WTC11 (cell line): ENCODE results near the gene KAT2B. TPM values are rescaled to one million over a fixed set of nuclear protein-coding genes. Genes with fewer than 3 reads are reported as not detected.

Source experiments
- ATAC-seq: fragments of 200-7000 bp; cut with Tn5 transposase; 2 replicates; pipeline ENCODE4 v1.10.0; 2021; ENCODE audit warnings: mild to moderate bottlenecking, moderate library complexity
- CTCF ChIA-PET: fragments of 300-600 bp; sonication (Branson Sonifier 250); formaldehyde crosslinking; loops from one replicate; lab custom pipeline; 2021; ENCODE audit warnings: antibody characterized with exemption; lab: Charles Lee
- POLR2A ChIA-PET: fragments of 350-600 bp; sonication (Branson Sonifier 250); formaldehyde crosslinking; loops from one replicate; lab custom pipeline; 2021; ENCODE audit warnings: antibody characterized with exemption; lab: Charles Lee
- DNase-seq: peaks from one replicate; pipeline ENCODE4 v3.0.0; 2021; ENCODE audit warnings: low spot score
- H3K27ac Mint-ChIP-seq: 2 replicates; pipeline ENCODE4 v1.8.0; 2021; ENCODE audit warnings: mixed read lengths
- H3K27me3 Mint-ChIP-seq: 2 replicates; pipeline ENCODE4 v1.8.0; 2021; ENCODE audit warnings: low read depth, mild to moderate bottlenecking, moderate library complexity, mixed read lengths
- H3K36me3 Mint-ChIP-seq: 2 replicates; pipeline ENCODE4 v1.8.0; 2021; ENCODE audit warnings: mixed read lengths
- H3K4me1 Mint-ChIP-seq: 2 replicates; pipeline ENCODE4 v1.8.0; 2022; ENCODE audit warnings: mixed read lengths
- H3K4me3 Mint-ChIP-seq: 2 replicates; pipeline ENCODE4 v1.8.0; 2021; ENCODE audit warnings: mild to moderate bottlenecking, moderate library complexity, mixed read lengths
- H3K9me3 Mint-ChIP-seq: 2 replicates; pipeline ENCODE4 v1.8.0; 2021; ENCODE audit warnings: mixed read lengths
- ATF1 ChIP-seq: sonication (generic); formaldehyde crosslinking; IDR thresholded peaks from 2 replicates; pipeline ENCODE4 v1.8.1; 2023; ENCODE audit warnings: mild to moderate bottlenecking, moderate library complexity, missing genetic modification reagents
- FOXK1 ChIP-seq: sonication (generic); formaldehyde crosslinking; IDR thresholded peaks from 2 replicates; pipeline ENCODE4 v1.8.0; 2022; ENCODE audit warnings: mild to moderate bottlenecking, moderate library complexity, missing genetic modification reagents
- GRHL2 ChIP-seq: fragments of 250-450 bp; sonication (Bioruptor Pico); IDR thresholded peaks from 2 replicates; pipeline ENCODE4 v1.8.0; 2022; ENCODE audit warnings: mild to moderate bottlenecking, moderate library complexity; ENCODE audit not compliant: insufficient replicate concordance, severe bottlenecking
- IRF1 ChIP-seq: sonication (generic); formaldehyde crosslinking; IDR thresholded peaks from 2 replicates; pipeline ENCODE4 v1.8.0; 2023; ENCODE audit warnings: missing genetic modification reagents
- IRF2 ChIP-seq: sonication (generic); formaldehyde crosslinking; IDR thresholded peaks from 2 replicates; pipeline ENCODE4 v1.8.0; 2022; ENCODE audit warnings: low read depth, missing genetic modification reagents, borderline replicate concordance
- JUN ChIP-seq: sonication (generic); formaldehyde crosslinking; IDR thresholded peaks from 2 replicates; pipeline ENCODE4 v1.8.0; 2023; ENCODE audit warnings: mild to moderate bottlenecking, missing genetic modification reagents
- MLX ChIP-seq: sonication (generic); formaldehyde crosslinking; IDR thresholded peaks from 2 replicates; pipeline ENCODE4 v1.8.1; 2023; ENCODE audit warnings: mild to moderate bottlenecking, missing genetic modification reagents, moderate library complexity
- MYBL2 ChIP-seq: sonication (generic); formaldehyde crosslinking; IDR thresholded peaks from 2 replicates; pipeline ENCODE4 v1.8.1; 2023; ENCODE audit warnings: mild to moderate bottlenecking, moderate library complexity, missing genetic modification reagents
- NFE2L1 ChIP-seq: sonication (generic); formaldehyde crosslinking; IDR thresholded peaks from 2 replicates; pipeline ENCODE4 v1.8.1; 2023; ENCODE audit warnings: missing genetic modification reagents
- NR1H2 ChIP-seq: sonication (generic); formaldehyde crosslinking; IDR thresholded peaks from 2 replicates; pipeline ENCODE4 v1.9.0; 2021; ENCODE audit warnings: mild to moderate bottlenecking, moderate library complexity, missing genetic modification reagents
- STAT6 ChIP-seq: sonication (generic); formaldehyde crosslinking; conservative IDR thresholded peaks from 2 replicates; pipeline ENCODE4 v1.8.1; 2023; ENCODE audit warnings: mild to moderate bottlenecking, low read depth, missing genetic modification reagents, moderate library complexity
- ZNF121 ChIP-seq: sonication (generic); formaldehyde crosslinking; IDR thresholded peaks from 2 replicates; pipeline ENCODE4 v1.8.0; 2023; ENCODE audit warnings: missing genetic modification reagents
- ZNF512 ChIP-seq: sonication (generic); formaldehyde crosslinking; IDR thresholded peaks from 2 replicates; pipeline ENCODE4 v1.8.1; 2022; ENCODE audit warnings: missing genetic modification reagents, borderline replicate concordance
- ZNF671 ChIP-seq: fragments of 250-450 bp; sonication (Bioruptor Pico); IDR thresholded peaks from 2 replicates; pipeline ENCODE4 v1.8.0; 2021; ENCODE audit warnings: mild to moderate bottlenecking
- total RNA-seq: library from RNA; stranded (reverse); gene quantifications from 3 replicates; pipeline ENCODE4 v1.2.3, GENCODE V29; 2021
- TF ChIP-seq, protein P1 (sequence below): sonication (generic); formaldehyde crosslinking; IDR thresholded peaks from 2 replicates; pipeline ENCODE4 v1.8.0; 2023; ENCODE audit warnings: missing genetic modification reagents, mild to moderate bottlenecking, borderline replicate concordance
- TF ChIP-seq, protein P2 (sequence below): fragments of 250-450 bp; sonication (Bioruptor Pico); IDR thresholded peaks from 2 replicates; pipeline ENCODE4 v1.9.0; 2021; ENCODE audit warnings: mild to moderate bottlenecking
- TF ChIP-seq, protein P3 (sequence below): sonication (generic); formaldehyde crosslinking; IDR thresholded peaks from 2 replicates; pipeline ENCODE4 v1.8.1; 2023; ENCODE audit warnings: mild to moderate bottlenecking, missing genetic modification reagents, moderate library complexity

Gene KAT2B
- total RNA-seq, 1 experiment from 2014 or later: 2.7 TPM

DNA sequence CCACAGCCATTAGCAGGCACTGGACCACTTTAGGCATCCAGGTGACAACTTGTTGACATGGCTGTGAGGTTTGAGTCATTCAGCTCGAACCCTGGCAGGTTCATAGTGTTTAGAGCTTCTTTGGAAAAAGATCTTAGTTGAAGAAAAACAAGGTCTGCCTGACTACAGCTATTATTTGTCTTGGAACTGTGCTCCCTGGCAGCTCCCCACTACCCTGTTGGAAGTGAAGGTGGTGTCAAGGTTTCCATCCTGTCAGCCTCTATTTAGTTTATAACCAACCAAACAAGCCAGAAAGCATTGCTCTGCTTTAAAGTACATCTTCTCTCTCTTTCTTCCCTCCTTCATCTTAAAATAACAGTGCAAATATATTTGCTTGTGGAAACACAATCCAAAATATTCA lies 56.8 kb downstream of the KAT2B start (continued):
- TF ChIP-seq, protein P1, sequence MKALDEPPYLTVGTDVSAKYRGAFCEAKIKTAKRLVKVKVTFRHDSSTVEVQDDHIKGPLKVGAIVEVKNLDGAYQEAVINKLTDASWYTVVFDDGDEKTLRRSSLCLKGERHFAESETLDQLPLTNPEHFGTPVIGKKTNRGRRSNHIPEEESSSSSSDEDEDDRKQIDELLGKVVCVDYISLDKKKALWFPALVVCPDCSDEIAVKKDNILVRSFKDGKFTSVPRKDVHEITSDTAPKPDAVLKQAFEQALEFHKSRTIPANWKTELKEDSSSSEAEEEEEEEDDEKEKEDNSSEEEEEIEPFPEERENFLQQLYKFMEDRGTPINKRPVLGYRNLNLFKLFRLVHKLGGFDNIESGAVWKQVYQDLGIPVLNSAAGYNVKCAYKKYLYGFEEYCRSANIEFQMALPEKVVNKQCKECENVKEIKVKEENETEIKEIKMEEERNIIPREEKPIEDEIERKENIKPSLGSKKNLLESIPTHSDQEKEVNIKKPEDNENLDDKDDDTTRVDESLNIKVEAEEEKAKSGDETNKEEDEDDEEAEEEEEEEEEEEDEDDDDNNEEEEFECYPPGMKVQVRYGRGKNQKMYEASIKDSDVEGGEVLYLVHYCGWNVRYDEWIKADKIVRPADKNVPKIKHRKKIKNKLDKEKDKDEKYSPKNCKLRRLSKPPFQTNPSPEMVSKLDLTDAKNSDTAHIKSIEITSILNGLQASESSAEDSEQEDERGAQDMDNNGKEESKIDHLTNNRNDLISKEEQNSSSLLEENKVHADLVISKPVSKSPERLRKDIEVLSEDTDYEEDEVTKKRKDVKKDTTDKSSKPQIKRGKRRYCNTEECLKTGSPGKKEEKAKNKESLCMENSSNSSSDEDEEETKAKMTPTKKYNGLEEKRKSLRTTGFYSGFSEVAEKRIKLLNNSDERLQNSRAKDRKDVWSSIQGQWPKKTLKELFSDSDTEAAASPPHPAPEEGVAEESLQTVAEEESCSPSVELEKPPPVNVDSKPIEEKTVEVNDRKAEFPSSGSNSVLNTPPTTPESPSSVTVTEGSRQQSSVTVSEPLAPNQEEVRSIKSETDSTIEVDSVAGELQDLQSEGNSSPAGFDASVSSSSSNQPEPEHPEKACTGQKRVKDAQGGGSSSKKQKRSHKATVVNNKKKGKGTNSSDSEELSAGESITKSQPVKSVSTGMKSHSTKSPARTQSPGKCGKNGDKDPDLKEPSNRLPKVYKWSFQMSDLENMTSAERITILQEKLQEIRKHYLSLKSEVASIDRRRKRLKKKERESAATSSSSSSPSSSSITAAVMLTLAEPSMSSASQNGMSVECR (CRISPR knock-in tag): no peak
- TF ChIP-seq IRF2 (CRISPR knock-in tag): no peak
- TF ChIP-seq MLX (CRISPR knock-in tag): no peak
- no peak for TF ChIP-seq ZNF121
- TF ChIP-seq, protein P2, sequence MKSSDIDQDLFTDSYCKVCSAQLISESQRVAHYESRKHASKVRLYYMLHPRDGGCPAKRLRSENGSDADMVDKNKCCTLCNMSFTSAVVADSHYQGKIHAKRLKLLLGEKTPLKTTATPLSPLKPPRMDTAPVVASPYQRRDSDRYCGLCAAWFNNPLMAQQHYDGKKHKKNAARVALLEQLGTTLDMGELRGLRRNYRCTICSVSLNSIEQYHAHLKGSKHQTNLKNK: no peak
- no peak for TF ChIP-seq ATF1
- TF ChIP-seq IRF1 (CRISPR knock-in tag): no peak
- no peak for TF ChIP-seq FOXK1

GRCh38 chr3:20099060-20099459 lies 58.8 kb downstream of the KAT2B start:
- ATAC-seq: no peak

More at GRCh38 chr3:20099060-20099459, 58.8 kb downstream of the KAT2B start:
- Mint-ChIP-seq H3K36me3 (no peaks in the 10 kb centered on the region), H3K4me3 (no peak overlapping the region), H3K27me3 (no peaks in the 10 kb centered on the region), H3K9me3 (no peaks in the 10 kb centered on the region), H3K27ac (no peak overlapping the region), H3K4me1 (no peaks in the 10 kb centered on the region)
- TF ChIP-seq MLX (CRISPR knock-in tag) (no peak), ZNF671 (CRISPR knock-in tag) (no peak), ZNF512 (CRISPR knock-in tag) (no peak), NFE2L1 (CRISPR knock-in tag) (no peak), STAT6 (no peak), MYBL2 (no peak), NR1H2 (no peak), JUN (CRISPR knock-in tag) (no peak), GRHL2 (CRISPR knock-in tag) (no peak)
- TF ChIP-seq, protein P2: no peak
- TF ChIP-seq, protein P3, sequence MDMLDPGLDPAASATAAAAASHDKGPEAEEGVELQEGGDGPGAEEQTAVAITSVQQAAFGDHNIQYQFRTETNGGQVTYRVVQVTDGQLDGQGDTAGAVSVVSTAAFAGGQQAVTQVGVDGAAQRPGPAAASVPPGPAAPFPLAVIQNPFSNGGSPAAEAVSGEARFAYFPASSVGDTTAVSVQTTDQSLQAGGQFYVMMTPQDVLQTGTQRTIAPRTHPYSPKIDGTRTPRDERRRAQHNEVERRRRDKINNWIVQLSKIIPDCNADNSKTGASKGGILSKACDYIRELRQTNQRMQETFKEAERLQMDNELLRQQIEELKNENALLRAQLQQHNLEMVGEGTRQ (CRISPR knock-in tag): no peak
- DNase-seq: no peak
- ChIA-PET CTCF (no interaction called here), POLR2A (no interaction called here)
